Stimulated activated CD4-positive, alpha-beta T cell treated with anti-CD3 and anti-CD28 coated beads, Interleukin-4, amount 100 ng/mL, for 1 hour (primary cell): ENCODE data around the gene HOXA7.

Experiments used
- DNase-seq: peaks from one replicate; pipeline ENCODE4 v3.0.0-alpha.2; 2020

Gene HOXA7

GRCh38 chr7:27116031-27116961 lies 40.2 kb downstream of the HOXA7 start:
- no peak for DNase-seq

GRCh38 chr7:27115221-27116026 lies 41.1 kb downstream of the HOXA7 start:
- DNase-seq, result no peak

GRCh38 chr7:27114881-27115220 lies 41.6 kb downstream of the HOXA7 start:
- no peak for DNase-seq

- DNase-seq, result no peak
Measured at GRCh38 chr7:27113991-27114769, 42.3 kb downstream of the HOXA7 start.

GRCh38 chr7:27112955-27113949 lies 43.2 kb downstream of the HOXA7 start:
- DNase-seq, result no peak

- DNase-seq, result no peak
Measured at GRCh38 chr7:27112361-27112760, 44.1 kb downstream of the HOXA7 start.

- no peak for DNase-seq
Measured at GRCh38 chr7:27111751-27112277, 44.7 kb downstream of the HOXA7 start.

- DNase-seq, result no peak
Measured at GRCh38 chr7:27111042-27111750, 45.3 kb downstream of the HOXA7 start.

- no peak for DNase-seq
Measured at GRCh38 chr7:27110186-27111031, 46.1 kb downstream of the HOXA7 start.

- DNase-seq, result no peak
Measured at GRCh38 chr7:27109466-27110185, 46.8 kb downstream of the HOXA7 start.

- no peak for DNase-seq
Measured at GRCh38 chr7:27108390-27109127, 47.9 kb downstream of the HOXA7 start.

GRCh38 chr7:27107391-27108381 lies 48.8 kb downstream of the HOXA7 start:
- no peak for DNase-seq

- DNase-seq, result no peak
Measured at GRCh38 chr7:27106901-27107240, 49.6 kb downstream of the HOXA7 start.

- no peak for DNase-seq
Measured at GRCh38 chr7:27106181-27106900, 50.1 kb downstream of the HOXA7 start.

- no peak for DNase-seq
Measured at GRCh38 chr7:27105301-27106031, 51.0 kb downstream of the HOXA7 start.
